IPS-20b (cell line): Measurements from ENCODE around the gene PTCH2.

ENCODE experiments used
- H3K27ac ChIP-seq: one replicate; pipeline ENCODE4 v1.5.1; 2013; ENCODE audit warnings: low read length
- H3K27me3 ChIP-seq: 2 replicates; pipeline ENCODE4 v1.6.1; 2013; ENCODE audit warnings: mild to moderate bottlenecking, low read length, inconsistent platforms; ENCODE audit not compliant: insufficient read depth
- H3K36me3 ChIP-seq: 2 replicates; pipeline ENCODE4 v1.6.1; 2013; ENCODE audit warnings: low read depth, mild to moderate bottlenecking, inconsistent platforms, low read length, moderate library complexity; ENCODE audit not compliant: insufficient read depth
- H3K4me1 ChIP-seq: 2 replicates; pipeline ENCODE4 v1.6.1; 2013; ENCODE audit warnings: mild to moderate bottlenecking, control low read depth, inconsistent platforms, low read length, moderate library complexity; ENCODE audit not compliant: insufficient read depth
- H3K4me3 ChIP-seq: 2 replicates; pipeline ENCODE4 v1.5.1; 2013; ENCODE audit warnings: mild to moderate bottlenecking, low read length, inconsistent platforms
- H3K9ac ChIP-seq: 2 replicates; pipeline ENCODE4 v1.6.1; 2013; ENCODE audit warnings: low read depth, mild to moderate bottlenecking, inconsistent platforms, low read length, moderate library complexity
- H3K9me3 ChIP-seq: 2 replicates; pipeline ENCODE4 v1.6.1; 2013; ENCODE audit warnings: mild to moderate bottlenecking, low read depth, low read length, inconsistent platforms; ENCODE audit not compliant: insufficient read depth

The PTCH2 gene

DNA sequence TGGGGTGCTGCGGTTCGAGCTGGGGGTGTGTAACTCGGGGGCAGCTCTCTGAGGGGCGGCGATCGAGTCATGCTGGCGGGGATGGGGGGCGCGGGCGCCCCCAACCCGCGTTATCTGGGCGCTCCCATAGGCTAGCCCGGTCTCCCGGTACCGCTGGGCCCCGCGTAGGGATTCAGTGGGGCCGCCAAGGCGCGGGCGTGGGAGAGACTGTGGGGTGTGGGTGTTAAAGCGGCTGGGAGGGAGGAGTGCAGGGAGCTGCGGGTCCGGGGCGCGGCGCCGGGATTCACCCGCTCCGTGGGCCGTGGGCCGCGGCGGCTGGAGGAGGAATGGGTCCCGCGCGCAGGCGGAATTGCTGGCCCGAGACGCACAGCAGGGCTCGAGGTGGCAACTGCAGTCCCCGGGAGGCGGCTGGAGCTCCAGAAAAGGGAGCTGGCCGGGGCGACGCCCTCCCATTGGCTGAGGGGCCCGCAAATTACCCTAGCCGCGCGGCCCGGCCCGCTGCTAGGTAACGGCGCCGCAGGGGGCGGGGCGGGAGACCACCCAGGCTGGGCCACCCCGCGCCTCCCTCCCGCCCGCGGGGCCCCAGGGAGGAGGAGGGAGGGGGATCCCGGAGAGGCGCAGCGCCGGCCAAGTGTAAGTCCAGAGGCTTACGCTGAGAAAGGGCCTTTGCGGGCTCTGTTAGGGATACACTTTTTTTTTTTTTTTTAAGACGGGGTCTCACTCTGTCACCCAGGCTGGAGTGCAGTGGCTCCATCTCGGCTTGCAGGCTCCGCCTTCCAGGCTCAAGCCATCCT, at the start of gene PTCH2:
Gene PTCH2 (minus strand): TSS at position 392 of the 794 bp plus-strand sequence. CDS start 321 bp downstream, at position 71.
- no peaks in the 10 kb centered on the region for H3K4me1 ChIP-seq
- H3K9ac ChIP-seq = peak within 1 kb of the TSS; percentile 41; the same call in 1 of the 2 replicates
- peaks cover 24% of the 10 kb centered on the region for H3K27me3 ChIP-seq
- no peaks in the 10 kb centered on the region for H3K9me3 ChIP-seq
- H3K27ac ChIP-seq = no peak within 1 kb of the TSS
- no peaks in the 10 kb centered on the region for H3K36me3 ChIP-seq
- peak within 1 kb of the TSS; percentile 73; the same call in 1 of the 2 replicates for H3K4me3 ChIP-seq

DNA sequence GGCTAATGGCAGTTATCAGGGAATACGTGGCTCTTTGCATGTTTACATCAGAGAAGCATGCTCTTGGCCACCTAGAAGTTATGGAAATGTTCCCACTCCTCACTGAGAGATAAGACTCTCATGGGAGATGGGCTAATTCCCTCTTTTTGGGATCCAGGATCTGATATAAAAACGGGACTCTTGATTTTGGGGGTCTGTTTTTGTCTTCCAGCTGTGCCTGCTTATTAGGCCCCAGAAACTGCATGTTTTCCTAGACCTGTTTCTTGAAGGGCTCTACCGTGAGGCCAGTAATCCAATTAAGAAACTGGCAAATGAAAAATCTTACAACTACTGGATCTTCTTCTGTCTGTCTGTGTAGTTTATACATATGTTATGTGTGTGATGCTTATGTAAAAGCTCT, 47.0 kb upstream of the PTCH2 start:
- H3K27me3 ChIP-seq = no peaks in the 10 kb centered on the region
- no peak overlapping the region for H3K27ac ChIP-seq
- H3K9me3 ChIP-seq = peaks cover 58% of the 10 kb centered on the region
- peaks cover 24% of the 10 kb centered on the region for H3K36me3 ChIP-seq
- no peak overlapping the region for H3K4me3 ChIP-seq
- H3K4me1 ChIP-seq = no peaks in the 10 kb centered on the region
- no peak overlapping the region for H3K9ac ChIP-seq

GRCh38 chr1:44885406-44885805, 42.4 kb upstream of the PTCH2 start:
- H3K9me3 ChIP-seq = peaks cover 62% of the 10 kb centered on the region
- no peak overlapping the region for H3K9ac ChIP-seq
- H3K27me3 ChIP-seq = no peaks in the 10 kb centered on the region
- no peak overlapping the region for H3K27ac ChIP-seq
- no peak overlapping the region for H3K4me3 ChIP-seq
- no peaks in the 10 kb centered on the region for H3K4me1 ChIP-seq
- peaks cover 18% of the 10 kb centered on the region for H3K36me3 ChIP-seq

GRCh38 chr1:44884746-44885145, 41.7 kb upstream of the PTCH2 start:
- peaks cover 55% of the 10 kb centered on the region for H3K9me3 ChIP-seq

GRCh38 chr1:44881011-44881632, 38.1 kb upstream of the PTCH2 start:
- H3K36me3 ChIP-seq = peaks cover 16% of the 10 kb centered on the region; the same call in 1 of the 2 replicates

More at GRCh38 chr1:44884746-44885145, 41.7 kb upstream of the PTCH2 start:
- Histone ChIP-seq H3K9ac (no peak overlapping the region), H3K4me1 (no peaks in the 10 kb centered on the region), H3K27me3 (no peaks in the 10 kb centered on the region), H3K4me3 (no peak overlapping the region), H3K36me3 (peaks cover 21% of the 10 kb centered on the region), H3K27ac (no peak overlapping the region)

GRCh38 chr1:44874155-44874554, 31.1 kb upstream of the PTCH2 start:
- Histone ChIP-seq H3K9me3 (no peaks in the 10 kb centered on the region), H3K36me3 (peaks cover 16% of the 10 kb centered on the region; the same call in 1 of the 2 replicates), H3K4me1 (no peaks in the 10 kb centered on the region), H3K27ac (no peak overlapping the region), H3K9ac (no peak overlapping the region), H3K27me3 (no peaks in the 10 kb centered on the region), H3K4me3 (no peak overlapping the region)

More at GRCh38 chr1:44881011-44881632, 38.1 kb upstream of the PTCH2 start:
- no peaks in the 10 kb centered on the region for H3K4me1 ChIP-seq
- no peaks in the 10 kb centered on the region for H3K27me3 ChIP-seq
- H3K4me3 ChIP-seq = no peak overlapping the region
- H3K27ac ChIP-seq = no peak overlapping the region
- peaks cover 22% of the 10 kb centered on the region for H3K9me3 ChIP-seq
- H3K9ac ChIP-seq = no peak overlapping the region

GRCh38 chr1:44870096-44870495, 27.0 kb upstream of the PTCH2 start:
- H3K27me3 ChIP-seq = no peaks in the 10 kb centered on the region
- H3K27ac ChIP-seq = no peak overlapping the region
- no peaks in the 10 kb centered on the region for H3K9me3 ChIP-seq
- H3K9ac ChIP-seq = no peak overlapping the region
- no peak overlapping the region for H3K4me3 ChIP-seq
- no peaks in the 10 kb centered on the region for H3K4me1 ChIP-seq
- H3K36me3 ChIP-seq = peaks cover 9% of the 10 kb centered on the region; the same call in 1 of the 2 replicates

DNA sequence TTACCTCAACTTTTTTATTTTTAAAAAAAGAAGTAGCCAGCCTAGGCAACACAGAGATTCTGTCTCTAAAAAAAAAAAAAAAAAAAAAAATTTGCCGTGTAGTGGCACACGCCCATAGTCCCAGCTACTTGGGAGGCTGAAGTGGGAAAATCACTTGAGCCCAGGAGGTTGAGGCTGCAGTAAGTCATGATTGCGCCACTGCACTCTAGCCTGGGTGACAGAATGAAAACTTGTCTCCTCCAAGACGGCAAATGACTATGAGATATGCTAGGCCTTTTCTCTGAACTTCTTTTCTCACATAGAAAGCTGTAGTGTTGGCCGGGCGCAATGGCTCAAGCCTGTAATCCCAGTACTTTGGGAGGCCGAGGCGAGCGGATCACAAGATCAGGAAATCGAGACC, 24.7 kb upstream of the PTCH2 start:
- no peaks in the 10 kb centered on the region for H3K9me3 ChIP-seq
- H3K27me3 ChIP-seq = no peaks in the 10 kb centered on the region
- H3K4me1 ChIP-seq = no peaks in the 10 kb centered on the region
- H3K9ac ChIP-seq = no peak overlapping the region
- H3K27ac ChIP-seq = no peak overlapping the region
- H3K4me3 ChIP-seq = no peak overlapping the region
- no peaks in the 10 kb centered on the region; the same call in 1 of the 2 replicates for H3K36me3 ChIP-seq

GRCh38 chr1:44862829-44863401, 19.9 kb upstream of the PTCH2 start:
- Histone ChIP-seq H3K9ac (no peak overlapping the region), H3K27me3 (no peaks in the 10 kb centered on the region), H3K36me3 (no peaks in the 10 kb centered on the region), H3K27ac (no peak overlapping the region), H3K4me3 (no peak overlapping the region), H3K4me1 (no peaks in the 10 kb centered on the region), H3K9me3 (no peaks in the 10 kb centered on the region)

GRCh38 chr1:44860891-44861425, 17.9 kb upstream of the PTCH2 start:
- H3K4me1 ChIP-seq = no peaks in the 10 kb centered on the region
- H3K9ac ChIP-seq = no peak overlapping the region
- H3K9me3 ChIP-seq = no peaks in the 10 kb centered on the region
- H3K27me3 ChIP-seq = no peaks in the 10 kb centered on the region
- no peaks in the 10 kb centered on the region for H3K36me3 ChIP-seq
- no peak overlapping the region for H3K4me3 ChIP-seq
- no peak overlapping the region for H3K27ac ChIP-seq

DNA sequence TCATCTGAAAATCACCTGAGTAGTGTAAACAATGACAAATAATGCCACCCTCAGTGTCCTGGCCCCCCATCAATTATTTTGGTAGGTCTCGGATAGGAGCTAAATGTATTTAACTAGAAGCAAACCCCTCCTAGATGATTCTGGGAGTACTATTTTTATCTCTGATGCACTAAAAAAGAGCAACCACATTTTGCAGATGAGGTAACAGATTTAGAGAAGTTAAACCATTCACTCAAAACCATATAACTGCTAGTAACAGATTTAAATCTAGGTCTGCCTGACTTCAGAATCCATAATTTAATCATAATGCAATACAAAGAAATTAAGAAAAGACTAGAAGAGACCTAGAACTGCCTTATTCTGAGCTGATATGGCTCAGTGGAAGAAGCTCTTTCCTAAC, 17.3 kb upstream of the PTCH2 start:
- Histone ChIP-seq H3K9ac (no peak overlapping the region), H3K27me3 (no peaks in the 10 kb centered on the region), H3K36me3 (no peaks in the 10 kb centered on the region), H3K9me3 (no peaks in the 10 kb centered on the region), H3K4me3 (no peak overlapping the region), H3K27ac (no peak overlapping the region), H3K4me1 (no peaks in the 10 kb centered on the region)
